Transverse colon (tissue), 4 donors: ENCODE measurements around the gene MYZAP. TPM values are rescaled to one million over a fixed set of nuclear protein-coding genes. Genes with fewer than 3 reads are reported as not detected.
A peak's percentile ranks its signal among the peaks of the same experiment; 100 is the strongest.

Experiments
- DNase-seq: peaks from one replicate; pipeline ENCODE4 v3.0.0-alpha.2; 2019
- H3K27ac ChIP-seq, 4 donors: fragments of 200-600 bp; sonication (generic); 2 replicates each; pipeline ENCODE4 v1.5.1; 2016 to 2018; ENCODE audit warnings: inconsistent platforms in 4 of 4
- H3K27me3 ChIP-seq: fragments of 200-600 bp; sonication (generic); 2 replicates; pipeline ENCODE4 v1.5.1; 2017; ENCODE audit warnings: inconsistent platforms
- H3K36me3 ChIP-seq, 4 donors: fragments of 200-600 bp; sonication (generic); 2 replicates each; pipeline ENCODE4 v1.5.1; 2017 to 2019; ENCODE audit warnings: inconsistent platforms in 4 of 4
- H3K4me1 ChIP-seq, 4 donors: fragments of 200-600 bp; sonication (generic); 2 replicates each; pipeline ENCODE4 v1.5.1; 2017 to 2020; ENCODE audit warnings: inconsistent platforms in 4 of 4
- H3K4me3 ChIP-seq, 4 donors: fragments of 200-600 bp; sonication (generic); 1 replicate in 1 of 4; 2 replicates in 3 of 4; pipeline versions ENCODE4 v1.5.1 to v1.6.1; 2017 to 2019; ENCODE audit warnings: inconsistent platforms in 4 of 4
- H3K9me3 ChIP-seq, 2 donors: fragments of 200-600 bp; sonication (generic); 2 replicates each; pipeline ENCODE4 v1.5.1; 2017 to 2019; ENCODE audit warnings: inconsistent platforms in 2 of 2
- EP300 ChIP-seq: sonication (generic); formaldehyde crosslinking; IDR thresholded peaks from one replicate; pipeline ENCODE4 v1.6.1; 2017; ENCODE audit warnings: antibody characterized with exemption, low read depth
- POLR2A ChIP-seq: fragments of 450-650 bp; IDR thresholded peaks from one replicate; pipeline ENCODE4 v1.6.1; 2016; ENCODE audit warnings: antibody characterized with exemption, mild to moderate bottlenecking, moderate library complexity
- POLR2AphosphoS5 ChIP-seq, 3 donors: sonication (generic); formaldehyde crosslinking; IDR thresholded peaks; one replicate each; pipeline ENCODE4 v1.6.1; 2016; ENCODE audit warnings: antibody characterized with exemption in 3 of 3
- WGBS, 2 donors: methylation state at CpG; one replicate each; pipeline ENCODE4 v1.1.5; 2018; ENCODE audit warnings: low coverage in 1 of 2; 5-methylcytosine and 5-hydroxymethylcytosine counted together
- in situ Hi-C, 4 donors: fragments of 200-750 bp; cut with MboI; loops; one replicate each; pipeline versions ENCODE4 v1.15.0 to v1.15.1; 2017; ENCODE audit warnings: low sequenced_read_pairs in 3 of 4, low pct_ligation_motif_present in 1 of 4, low pct_unique_long_range_greater_than_20kb in 1 of 4
- intact Hi-C: fragments of 100-400 bp; cut with DNase I; formaldehyde crosslinking; loops from one replicate; pipeline ENCODE4 v1.15.1; 2023; ENCODE audit warnings: low total_unique reads
- total RNA-seq, 4 donors: library from RNA; depleted of rRNA; stranded (reverse); fragments of >200 nt; gene quantifications; one replicate each; pipeline ENCODE4 v1.1.0, GENCODE V29; 2016
- TF ChIP-seq, protein P1 (sequence below), 5 experiments: fragments of 200-600 bp in 3 of 5; fragments of 450-650 bp in 2 of 5; sonication (generic) in 3 of 5; IDR thresholded peaks; 1 replicate in 2 of 5; 2 replicates in 3 of 5; pipeline ENCODE4 v1.5.1; 2016 to 2017; ENCODE audit warnings: antibody characterized with exemption in 5 of 5, inconsistent platforms in 3 of 5, mild to moderate bottlenecking in 2 of 5, moderate library complexity in 1 of 5

Gene MYZAP
- total RNA-seq, 4 donors from 2014 or later, result 1.00 to 24.3 (median 10.7) TPM

DNA sequence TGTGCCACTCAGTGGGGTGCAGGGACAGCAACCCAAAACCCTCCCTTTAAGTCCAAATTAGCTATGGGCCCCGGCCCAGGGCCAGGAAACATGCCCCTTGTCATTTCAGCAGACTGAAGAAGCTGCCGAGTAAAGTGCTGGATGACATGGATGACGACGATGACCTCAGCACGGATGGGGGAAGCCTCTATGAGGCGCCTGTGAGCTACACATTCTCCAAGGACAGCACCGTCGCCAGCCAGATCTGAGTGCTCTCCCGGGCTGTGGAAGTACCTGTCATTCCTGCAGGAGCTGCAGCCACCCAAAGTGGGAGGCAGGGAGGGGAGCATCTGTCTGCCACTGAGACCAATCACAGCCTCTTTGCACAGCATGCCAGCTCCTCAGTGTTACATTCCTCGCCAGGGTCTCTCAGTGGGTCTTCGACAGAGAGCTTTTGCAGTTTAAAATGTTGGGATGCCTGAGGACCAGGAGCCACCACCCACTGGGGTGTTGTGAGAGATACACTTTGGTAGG, 44.4 kb upstream of the MYZAP start:
- in situ Hi-C loops (loop anchor here in 2 of 4 donors (25.0 kb wide), 2 partner anchors 385 to 1060 kb away; no protein-coding TSS in a partner anchor), intact Hi-C loops (no loop called here)
- no peak for DNase-seq
- TF ChIP-seq, protein P1, sequence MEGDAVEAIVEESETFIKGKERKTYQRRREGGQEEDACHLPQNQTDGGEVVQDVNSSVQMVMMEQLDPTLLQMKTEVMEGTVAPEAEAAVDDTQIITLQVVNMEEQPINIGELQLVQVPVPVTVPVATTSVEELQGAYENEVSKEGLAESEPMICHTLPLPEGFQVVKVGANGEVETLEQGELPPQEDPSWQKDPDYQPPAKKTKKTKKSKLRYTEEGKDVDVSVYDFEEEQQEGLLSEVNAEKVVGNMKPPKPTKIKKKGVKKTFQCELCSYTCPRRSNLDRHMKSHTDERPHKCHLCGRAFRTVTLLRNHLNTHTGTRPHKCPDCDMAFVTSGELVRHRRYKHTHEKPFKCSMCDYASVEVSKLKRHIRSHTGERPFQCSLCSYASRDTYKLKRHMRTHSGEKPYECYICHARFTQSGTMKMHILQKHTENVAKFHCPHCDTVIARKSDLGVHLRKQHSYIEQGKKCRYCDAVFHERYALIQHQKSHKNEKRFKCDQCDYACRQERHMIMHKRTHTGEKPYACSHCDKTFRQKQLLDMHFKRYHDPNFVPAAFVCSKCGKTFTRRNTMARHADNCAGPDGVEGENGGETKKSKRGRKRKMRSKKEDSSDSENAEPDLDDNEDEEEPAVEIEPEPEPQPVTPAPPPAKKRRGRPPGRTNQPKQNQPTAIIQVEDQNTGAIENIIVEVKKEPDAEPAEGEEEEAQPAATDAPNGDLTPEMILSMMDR (IDR thresholded peaks at IDR 0.05), result no peak
- TF ChIP-seq EP300, result no peak
- TF ChIP-seq POLR2A, result no peak
- TF ChIP-seq POLR2AphosphoS5 (IDR thresholded peaks at IDR 0.05), result no peak
- Histone ChIP-seq H3K4me3 (no peak overlapping the region), H3K27ac (no peak overlapping the region), H3K9me3 (no peaks in the 10 kb centered on the region), H3K4me1 (peaks cover 0 to 15% (median 6%) of the 10 kb centered on the region in 4 donors), H3K27me3 (no peaks in the 10 kb centered on the region), H3K36me3 (no peaks in the 10 kb centered on the region)
- WGBS, 2 donors, result 87% methylated on average over 11 of the region's 11 CpGs; no CpG with 5 or more reads in 1 of the 2 donors

DNA sequence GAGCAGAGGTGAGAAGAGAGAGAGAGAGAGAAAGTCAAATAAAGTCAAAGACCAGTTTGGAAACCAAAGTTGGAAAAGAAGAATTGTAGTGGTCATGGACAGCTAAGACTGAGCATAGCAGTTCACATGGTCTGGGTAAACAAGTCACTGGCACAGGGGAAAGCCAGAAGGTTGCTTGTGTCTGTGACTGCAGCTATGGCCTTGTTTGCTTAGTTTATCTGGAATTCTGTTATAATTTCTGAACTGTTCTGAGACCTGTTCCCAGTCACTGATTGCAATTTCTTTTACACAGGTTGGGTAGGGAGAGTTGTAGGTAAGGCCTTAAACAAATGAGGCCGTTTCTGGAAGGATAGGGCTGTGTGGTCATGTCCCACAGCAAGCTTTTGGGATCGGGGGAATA, 43.4 kb upstream of the MYZAP start:
- no peaks in the 10 kb centered on the region for H3K27me3 ChIP-seq
- peaks cover 0 to 15% (median 6%) of the 10 kb centered on the region in 4 donors for H3K4me1 ChIP-seq
- H3K4me3 ChIP-seq, result no peak overlapping the region
- in situ Hi-C loops (loop anchor here in 2 of 4 donors (25.0 kb wide), 2 partner anchors 386 to 1061 kb away; no protein-coding TSS in a partner anchor), intact Hi-C loops (no loop called here)
- TF ChIP-seq EP300, result no peak
- no peak for TF ChIP-seq POLR2AphosphoS5 (IDR thresholded peaks at IDR 0.05)
- TF ChIP-seq POLR2A, result no peak
- TF ChIP-seq, protein P1 (IDR thresholded peaks at IDR 0.05), result no peak
- H3K27ac ChIP-seq, result peak overlapping the region; percentile 23 to 64 (median 61)
- 47 to 51% methylated on average over 2 of the region's 2 CpGs for WGBS, 2 donors
- no peaks in the 10 kb centered on the region for H3K36me3 ChIP-seq
- H3K9me3 ChIP-seq, result no peaks in the 10 kb centered on the region
- DNase-seq, result no peak

- Histone ChIP-seq H3K4me3 (no peak overlapping the region), H3K9me3 (no peaks in the 10 kb centered on the region), H3K4me1 (peaks cover 0 to 15% (median 6%) of the 10 kb centered on the region in 4 donors), H3K36me3 (no peaks in the 10 kb centered on the region), H3K27me3 (no peaks in the 10 kb centered on the region), H3K27ac (peak overlapping the region; percentile 23 to 64 (median 61))
- in situ Hi-C loops, result loop anchor here in 2 of 4 donors (25.0 kb wide), 2 partner anchors 387 to 1062 kb away; no protein-coding TSS in a partner anchor
- intact Hi-C loops, result no loop called here
- DNase-seq, result peak; percentile 40
- TF ChIP-seq POLR2AphosphoS5 (IDR thresholded peaks at IDR 0.05) (no peak), EP300 (no peak), POLR2A (peak; percentile 8)
- TF ChIP-seq, protein P1 (IDR thresholded peaks at IDR 0.05), result no peak
- WGBS, 2 donors, result 60% methylated on average over 5 of the region's 5 CpGs; no CpG with 5 or more reads in 1 of the 2 donors
Measured at GRCh38 chr15:57548835-57549234, 42.9 kb upstream of the MYZAP start.

GRCh38 chr15:57549935-57550334, 41.8 kb upstream of the MYZAP start:
- intact Hi-C loops, result no loop called here
- Histone ChIP-seq H3K27me3 (no peaks in the 10 kb centered on the region), H3K4me1 (peaks cover 0 to 15% (median 6%) of the 10 kb centered on the region in 4 donors), H3K36me3 (no peaks in the 10 kb centered on the region), H3K9me3 (no peaks in the 10 kb centered on the region), H3K4me3 (no peak overlapping the region), H3K27ac (peak overlapping the region in 1 of 4 donors; percentile 14)
- in situ Hi-C loops, result loop anchor here (10.0 to 25.0 kb wide), 4 partner anchors 312 to 1063 kb away; no protein-coding TSS in a partner anchor
- DNase-seq, result no peak
- 90 to 92% methylated on average over 6 of the region's 6 CpGs for WGBS, 2 donors
- TF ChIP-seq POLR2A, result no peak
- no peak for TF ChIP-seq EP300
- TF ChIP-seq POLR2AphosphoS5 (IDR thresholded peaks at IDR 0.05), result no peak
